Right lung (tissue), 5 donors: ENCODE measurements around the gene GPC5. TPM values are rescaled to one million over a fixed set of nuclear protein-coding genes. Genes with fewer than 3 reads are reported as not detected.

Experiments
- DNase-seq, 2 donors: peaks; one replicate each; pipeline ENCODE4 v3.0.0-alpha.2; 2013
- polyA plus RNA-seq, 5 donors: library from polyadenylated mRNA; unstranded; fragments of 120-200 nt; gene quantifications; one replicate each; pipeline versions ENCODE4 v1.2.1 to v1.2.3, GENCODE V29; 2013; ENCODE audit warnings: inconsistent platforms in 1 of 5, low replicate concordance in 1 of 5; ENCODE audit not compliant: insufficient read length in 5 of 5, insufficient read depth in 1 of 5

GPC5 gene
- polyA plus RNA-seq, 5 donors = 9.2 to 17.3 (median 14.9) TPM

DNA sequence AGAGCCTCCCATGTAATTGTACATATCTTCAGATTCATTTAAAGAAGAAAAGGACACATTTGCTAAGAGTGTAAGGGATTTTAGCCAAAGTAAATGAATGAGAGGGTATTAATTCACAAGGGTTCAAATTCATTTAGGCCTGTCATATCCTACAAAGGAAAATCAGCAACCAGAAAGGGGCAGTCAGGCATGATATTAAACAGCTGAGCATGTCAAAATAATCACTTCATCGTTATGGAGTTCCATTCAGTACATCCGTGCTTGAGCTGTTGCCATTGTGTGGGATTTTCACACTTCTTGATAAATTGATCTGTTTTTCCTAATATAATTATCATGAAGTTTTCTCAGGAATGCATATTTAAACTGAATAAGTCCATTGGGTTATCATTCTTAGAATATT, 567.1 kb downstream of the GPC5 start:
- no peak for DNase-seq

DNA sequence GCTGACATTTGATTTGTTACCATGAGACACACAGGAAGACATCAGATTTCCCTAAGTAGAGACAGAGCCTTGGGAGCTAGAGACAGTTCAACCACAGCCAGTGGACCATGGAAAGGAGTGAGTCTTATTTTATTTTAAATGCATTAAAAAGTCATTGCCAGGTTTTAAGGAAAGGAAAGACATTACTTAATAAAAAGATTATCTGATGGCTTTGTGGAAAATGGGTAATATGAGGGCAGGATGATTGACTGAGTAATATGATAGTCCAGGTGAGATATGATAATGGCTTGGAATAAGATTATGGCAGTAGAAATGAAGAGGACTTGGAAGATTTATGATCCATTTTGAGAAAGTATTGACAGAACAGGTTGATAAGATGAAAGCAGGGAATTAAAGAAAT, 580.1 kb downstream of the GPC5 start:
- DNase-seq = no peak

DNA sequence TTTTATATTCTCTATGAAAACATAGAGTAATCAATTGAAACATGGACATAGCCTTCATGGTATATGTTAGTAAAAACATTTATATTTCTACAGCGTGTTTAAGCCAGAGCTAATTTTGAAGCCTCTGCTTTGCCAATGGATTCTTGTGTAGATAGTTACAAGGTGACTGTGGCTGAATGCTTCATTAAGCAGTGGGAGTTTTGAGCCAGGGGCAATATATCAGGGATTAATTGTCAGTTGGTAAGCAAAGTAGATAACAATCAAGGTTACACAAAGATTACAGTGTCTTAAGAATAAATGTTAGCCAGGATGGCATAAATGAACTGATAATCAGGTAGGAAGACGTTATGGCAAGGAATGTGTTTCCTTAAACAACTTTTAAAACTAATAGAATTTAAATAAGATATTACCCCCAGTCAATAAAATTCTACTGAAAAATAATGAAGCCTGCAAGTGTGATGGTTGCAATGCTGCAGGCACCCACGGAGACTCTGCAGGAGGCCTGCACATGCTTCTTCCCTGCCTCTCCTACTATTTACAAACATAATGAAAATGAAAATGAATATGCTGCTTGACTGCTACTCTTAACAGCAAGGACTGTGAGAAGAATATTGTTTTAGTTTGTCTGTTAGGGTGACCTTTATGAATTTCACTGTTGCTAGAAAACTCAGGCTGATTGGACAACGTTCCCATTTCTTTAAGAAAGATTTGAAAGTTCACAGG, 588.5 kb downstream of the GPC5 start:
- no peak for DNase-seq

DNA sequence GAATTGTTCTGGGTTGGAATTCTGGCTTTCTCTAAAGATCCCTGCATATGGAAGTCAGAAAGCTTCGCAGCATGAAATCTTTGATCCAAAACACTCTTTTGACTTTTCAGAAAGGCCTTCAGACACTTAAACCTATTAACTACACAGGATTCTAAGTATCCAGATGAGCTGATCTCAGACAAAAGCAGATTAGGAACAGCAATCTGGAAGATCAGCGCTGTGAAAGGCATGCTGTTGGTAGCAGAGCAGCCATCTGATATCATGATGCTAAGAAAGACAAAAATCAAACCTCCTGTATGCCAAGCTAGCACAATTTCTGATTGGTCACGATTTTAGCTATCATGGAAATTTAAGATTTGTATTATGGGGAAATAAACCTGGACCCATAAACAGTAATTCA, 589.9 kb downstream of the GPC5 start:
- no peak for DNase-seq

DNA sequence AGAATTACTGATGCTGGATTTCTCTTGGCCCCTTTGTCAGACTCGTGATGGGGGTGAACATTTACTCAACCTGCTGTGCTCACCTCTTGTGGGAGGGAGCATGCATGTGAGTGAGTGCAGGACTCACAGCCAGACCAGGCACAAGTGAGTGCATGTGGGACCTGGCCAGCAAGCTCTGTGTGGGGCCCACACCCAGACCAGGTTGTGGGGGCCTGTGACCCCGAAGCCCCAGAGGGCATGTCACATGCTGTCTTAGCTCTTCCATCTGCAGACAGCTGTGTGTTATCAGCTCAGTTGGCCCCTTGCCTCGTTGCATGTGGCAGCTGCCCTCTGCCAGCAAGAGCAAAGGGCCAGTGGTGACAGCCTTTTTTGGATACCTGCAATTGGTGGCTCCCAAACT, 614.4 kb downstream of the GPC5 start:
- DNase-seq = no peak

DNA sequence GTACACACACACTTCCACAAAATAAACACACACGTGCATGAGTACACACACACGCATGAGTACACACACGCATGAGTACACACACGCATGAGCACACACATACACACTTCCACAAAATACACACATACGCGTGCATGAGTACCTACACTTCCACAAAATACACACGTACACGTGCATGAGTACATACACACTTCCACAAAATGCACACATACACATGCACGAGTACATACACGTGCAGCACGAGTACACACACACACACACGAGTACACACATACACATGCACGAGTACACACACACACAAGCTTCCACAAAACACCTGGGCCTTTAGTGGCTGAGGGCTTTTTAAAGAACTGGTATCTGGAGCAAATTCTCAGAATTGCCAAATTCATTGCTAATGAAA, 619.3 kb downstream of the GPC5 start:
- DNase-seq = no peak

DNA sequence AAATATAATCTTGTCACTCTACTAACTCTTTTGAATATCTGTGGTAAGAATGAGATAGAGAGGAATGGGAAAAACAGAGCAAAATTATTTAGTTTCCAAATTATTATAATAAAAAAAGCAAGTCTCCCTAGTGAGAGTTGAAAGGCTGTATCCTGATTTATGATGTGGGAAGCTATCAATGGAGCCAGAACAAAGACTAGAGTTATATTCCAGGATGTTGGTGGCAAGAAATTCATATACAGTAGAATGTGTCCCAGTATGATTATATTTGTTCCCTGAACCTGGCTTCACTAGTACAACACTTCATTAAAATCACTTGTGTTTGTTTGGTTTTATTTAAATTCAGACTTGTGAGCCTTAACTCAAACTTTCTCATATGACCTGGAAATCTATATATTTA, 630.3 kb downstream of the GPC5 start:
- peak; percentile 56 to 65 for DNase-seq

DNA sequence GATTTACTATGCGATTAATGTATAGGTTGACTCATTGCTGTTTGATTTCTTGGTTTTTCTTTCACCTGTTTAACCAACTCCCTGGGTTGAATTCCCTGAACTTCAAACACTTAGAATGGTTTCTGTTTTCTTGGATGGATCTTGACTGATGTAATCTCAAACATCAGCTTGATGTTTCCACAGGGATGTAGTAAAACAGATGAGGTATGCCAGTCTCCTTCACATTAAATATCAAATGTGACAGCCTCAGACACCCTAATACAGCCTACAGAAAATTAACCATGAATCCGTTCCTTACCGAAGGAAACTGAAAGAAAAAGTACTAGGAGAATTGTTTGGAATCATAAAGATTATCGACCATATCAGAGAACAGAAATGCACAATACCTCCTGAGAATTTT, 631.2 kb downstream of the GPC5 start:
- DNase-seq = no peak

DNA sequence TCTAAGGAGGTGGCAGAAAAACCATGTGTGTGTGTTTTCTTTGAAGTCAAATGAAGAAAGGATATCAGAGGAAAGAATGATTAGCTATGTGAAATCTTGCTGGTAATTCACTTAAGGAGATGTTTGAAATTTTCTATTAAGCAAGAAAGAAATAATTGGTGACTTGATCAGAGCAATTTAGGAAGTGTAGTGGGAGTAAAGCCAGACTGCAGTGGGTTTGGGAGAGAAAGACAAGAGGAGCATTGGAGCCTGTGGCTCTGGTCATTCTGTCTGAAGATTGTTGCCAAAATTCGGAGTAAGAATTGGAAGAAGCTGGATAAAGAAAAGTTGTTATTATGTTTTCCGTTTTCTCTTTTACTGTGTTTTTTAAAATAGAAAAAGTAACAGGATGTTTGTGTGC, 640.5 kb downstream of the GPC5 start:
- peak; percentile 54 to 71 for DNase-seq

DNA sequence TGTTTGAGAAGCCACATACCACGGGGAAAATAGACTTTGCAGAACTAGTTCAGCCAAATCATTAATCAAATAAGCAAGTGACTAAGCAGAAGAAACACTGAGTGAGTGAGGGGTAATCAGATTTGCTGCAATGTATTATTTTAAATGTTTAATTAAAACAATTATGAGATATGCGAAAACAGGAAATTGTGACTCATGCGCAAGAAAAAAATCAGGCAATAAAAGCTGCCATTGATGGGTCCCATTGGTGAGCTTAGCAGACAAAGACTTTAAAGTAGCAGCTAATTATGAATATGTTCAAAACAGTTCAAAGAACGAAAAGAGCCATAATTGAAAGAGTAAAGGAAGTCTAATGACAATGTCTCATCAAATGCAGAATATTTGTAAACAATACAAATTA, 644.1 kb downstream of the GPC5 start:
- no peak for DNase-seq

DNA sequence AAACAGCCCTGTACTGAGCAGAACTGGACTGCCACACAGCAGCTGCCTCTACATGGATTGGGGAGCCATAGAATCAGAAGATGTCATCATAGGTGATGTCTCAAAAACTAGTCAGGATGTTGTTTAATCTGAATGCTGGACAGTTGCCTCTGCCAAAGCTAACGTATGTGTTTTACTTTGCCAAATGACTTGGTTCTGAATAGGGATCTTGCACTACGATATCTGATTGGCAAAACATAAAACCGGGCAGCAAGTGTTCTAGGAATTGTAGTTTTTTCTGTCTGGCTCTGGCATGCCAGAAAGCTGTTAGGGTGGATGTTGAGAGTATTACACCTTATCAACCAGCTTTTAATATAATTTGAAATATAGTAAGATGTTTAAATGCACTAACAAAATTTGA, 645.9 kb downstream of the GPC5 start:
- DNase-seq = no peak

DNA sequence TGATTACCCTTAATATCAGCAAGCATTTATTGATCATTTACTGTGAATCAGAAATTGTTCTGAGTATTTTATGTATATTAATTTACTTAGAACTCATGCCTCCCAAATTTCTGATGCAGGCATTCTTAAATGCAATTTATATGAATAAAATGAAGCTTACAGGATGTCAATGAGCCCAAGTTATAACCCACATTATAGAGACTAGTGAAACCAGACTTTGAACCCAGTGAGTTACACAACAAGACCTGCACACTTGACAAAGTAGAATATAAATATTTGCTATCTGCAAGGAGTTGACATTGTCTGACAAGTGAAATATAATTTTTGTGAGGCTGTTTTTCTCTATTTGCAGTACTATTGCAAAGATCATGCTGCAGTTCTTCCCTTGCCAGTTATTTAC, 656.0 kb downstream of the GPC5 start:
- no peak for DNase-seq

DNA sequence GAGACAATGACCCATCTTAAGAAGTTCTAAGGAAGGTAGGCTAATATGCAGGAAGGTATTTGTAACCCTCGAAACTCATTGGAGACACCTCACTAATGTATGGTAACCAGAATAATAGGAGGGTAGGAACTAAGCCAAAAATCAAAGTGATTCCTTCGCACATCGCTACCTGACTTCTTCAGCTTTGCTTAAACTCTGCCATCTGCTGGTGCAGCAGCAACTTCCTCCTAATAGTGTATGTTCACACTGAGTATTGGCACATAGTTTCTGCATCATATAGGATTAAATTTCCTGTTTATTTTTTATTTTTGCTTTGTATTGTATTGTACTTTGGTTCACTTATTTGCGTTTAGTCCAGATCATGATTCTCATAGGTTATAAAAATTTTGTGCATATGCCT, 676.2 kb downstream of the GPC5 start:
- no peak for DNase-seq

DNA sequence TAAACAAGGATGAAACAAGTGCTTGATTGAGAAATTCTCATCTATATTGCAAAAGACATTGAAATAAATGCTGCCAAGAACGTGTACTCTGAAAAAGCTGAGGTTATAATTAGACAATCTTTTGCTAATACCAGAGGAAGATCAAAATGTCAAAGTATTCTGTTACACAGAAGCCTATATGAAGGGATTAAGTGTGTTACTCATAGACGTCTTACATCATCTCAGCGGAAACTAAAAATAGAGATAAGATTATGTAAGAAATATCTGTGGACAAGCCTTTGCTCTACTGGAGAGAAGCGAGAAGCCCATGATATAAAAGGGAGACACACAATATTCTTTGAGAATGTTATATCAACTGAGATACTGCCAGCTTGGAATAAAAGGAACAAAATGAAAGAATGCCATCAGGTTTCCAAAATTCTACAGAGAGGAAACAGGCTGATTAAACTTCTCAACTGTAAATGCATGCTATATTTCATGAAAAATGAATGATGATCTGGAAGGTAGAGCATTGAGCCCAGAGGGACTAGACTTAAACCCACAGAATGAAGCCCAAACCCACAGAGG, 699.0 kb downstream of the GPC5 start:
- no peak for DNase-seq

DNA sequence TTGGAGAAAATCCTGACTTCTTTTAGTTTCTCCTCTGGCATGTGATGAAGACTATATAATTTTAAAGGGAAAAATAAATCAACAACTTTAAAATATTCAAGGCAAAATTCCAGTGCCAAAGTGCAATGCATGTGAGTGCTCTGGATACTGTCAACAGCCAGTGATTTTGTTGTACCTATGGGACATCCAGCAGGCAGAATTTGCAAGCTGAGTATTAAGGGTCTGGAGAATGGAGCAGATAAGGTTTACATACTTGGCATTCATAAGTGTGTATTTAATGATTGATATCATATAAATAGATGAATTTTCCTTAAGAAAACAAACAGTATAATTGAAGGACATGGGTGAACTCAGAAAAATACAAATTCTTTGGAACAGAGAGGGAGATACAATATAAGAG, 703.4 kb downstream of the GPC5 start:
- no peak for DNase-seq

DNA sequence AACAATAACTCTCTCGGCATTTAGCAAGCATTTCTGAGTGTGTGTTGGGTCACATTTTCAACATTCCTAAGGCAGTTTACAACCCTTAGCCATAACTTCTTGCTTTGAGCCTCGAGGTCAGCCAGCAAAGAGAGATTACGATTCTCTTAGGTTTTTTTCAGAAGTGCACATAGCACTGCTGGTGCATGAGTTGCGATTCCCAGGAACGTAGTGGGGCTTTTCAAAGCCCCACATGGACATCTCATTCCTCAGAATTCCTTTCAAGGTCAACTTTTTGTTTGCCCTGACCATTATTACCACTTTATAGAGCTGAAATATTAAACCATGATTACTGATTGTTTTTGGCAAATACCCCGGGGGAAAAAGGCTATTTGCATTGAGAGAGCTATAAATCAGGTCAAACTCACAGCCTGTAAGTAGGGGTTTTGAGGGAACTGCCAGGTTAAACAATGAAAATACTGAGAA, 705.3 kb downstream of the GPC5 start:
- DNase-seq = peak; percentile 20 to 28

DNA sequence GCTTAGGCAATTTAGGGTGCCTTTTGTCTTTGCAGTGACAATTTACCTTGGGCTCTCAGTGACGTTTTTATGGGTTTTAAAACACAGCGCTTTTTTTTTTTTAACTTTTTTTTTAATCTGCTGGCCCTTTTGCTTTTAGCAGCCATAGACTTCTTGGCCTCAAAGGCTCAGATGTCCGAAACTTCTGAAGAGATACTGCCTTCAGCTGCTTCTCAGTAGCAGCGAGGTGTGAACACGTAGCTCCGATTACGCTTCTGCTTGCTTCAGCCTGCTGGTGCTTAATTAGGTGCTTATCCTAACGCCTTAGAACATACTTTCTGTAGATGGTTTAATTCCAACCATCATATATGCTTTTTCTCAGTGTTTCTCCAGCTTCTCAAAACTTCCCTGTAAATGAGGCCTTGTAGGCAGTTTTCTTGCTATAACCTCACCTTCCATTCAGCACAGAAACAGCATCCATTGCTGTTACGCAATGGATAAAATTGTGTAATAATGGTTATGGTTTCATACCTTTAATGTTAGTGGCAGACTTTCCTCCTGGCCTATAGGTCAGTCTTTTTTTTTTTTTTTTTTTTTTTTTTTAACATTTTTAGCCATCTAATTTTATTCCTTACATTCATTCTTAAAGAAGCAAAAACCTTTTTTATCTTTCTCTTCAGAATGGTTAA, 723.9 kb downstream of the GPC5 start:
- DNase-seq = no peak

DNA sequence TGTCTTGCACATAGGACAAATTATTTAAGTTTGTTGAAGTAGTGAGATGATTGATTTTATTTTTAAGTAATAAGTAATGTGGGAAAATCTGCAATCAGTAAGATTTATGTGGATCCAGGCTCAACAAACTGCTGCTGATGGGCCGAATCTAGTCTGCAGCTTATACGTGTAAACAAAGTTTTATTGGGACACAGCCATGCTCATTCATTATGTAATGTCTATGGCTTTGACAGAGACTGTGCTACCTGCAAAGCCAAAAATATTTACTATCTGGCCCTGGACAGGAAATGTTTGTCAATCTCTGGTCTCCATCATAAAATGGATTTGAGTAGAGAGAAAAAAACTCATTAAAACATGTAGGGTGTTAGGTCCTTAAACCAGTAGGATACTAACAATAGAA, 728.0 kb downstream of the GPC5 start:
- no peak for DNase-seq

DNA sequence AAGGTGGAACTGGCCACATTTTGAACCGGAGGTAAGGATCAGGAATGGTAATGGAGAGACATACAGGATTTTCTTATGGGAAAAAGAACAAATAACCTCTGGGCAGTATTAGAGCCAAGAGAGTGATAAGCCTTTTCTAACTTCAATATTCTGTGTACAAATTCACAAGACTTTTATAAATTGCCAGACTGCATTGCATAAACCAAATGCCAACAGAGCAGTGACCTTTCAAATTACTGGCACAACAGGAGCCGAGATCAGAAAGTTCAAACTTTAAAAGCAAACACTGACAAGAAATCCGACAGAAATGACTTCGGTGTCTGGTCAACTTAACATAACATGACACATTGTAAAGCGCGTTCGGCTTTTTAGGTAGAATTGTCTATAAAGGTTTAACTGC, 737.1 kb downstream of the GPC5 start:
- no peak for DNase-seq

DNA sequence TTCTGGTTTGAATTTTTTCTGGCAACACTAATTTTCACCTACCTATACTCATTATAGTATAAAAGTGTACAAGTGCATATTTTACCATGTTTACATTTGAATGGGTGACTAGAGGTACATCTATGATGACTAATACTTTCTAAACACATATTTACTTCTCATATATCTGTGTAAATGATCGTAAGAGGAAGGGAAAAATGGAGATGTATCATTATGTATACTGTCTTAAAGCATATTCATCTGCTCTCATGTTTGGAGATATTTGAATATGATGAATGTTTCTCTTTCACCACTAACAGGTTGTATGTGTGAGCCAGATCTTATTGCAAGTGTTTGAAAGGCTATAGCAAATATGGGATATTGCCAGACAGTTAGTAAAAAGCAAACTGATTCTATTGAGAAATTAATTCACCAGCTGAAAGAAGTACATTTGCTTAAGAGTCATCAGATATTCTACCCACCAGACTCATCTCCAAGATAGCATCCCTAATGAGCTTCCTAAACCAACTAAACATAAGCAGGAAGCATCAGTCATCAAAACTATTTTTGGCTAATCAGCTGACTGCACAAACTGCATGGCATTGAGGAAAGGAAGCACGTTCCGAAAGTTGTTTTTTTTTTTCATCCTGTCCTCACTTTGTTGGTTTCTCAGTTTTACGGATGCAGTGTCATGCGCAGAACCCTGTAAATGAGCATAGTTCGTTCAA, 738.2 kb downstream of the GPC5 start:
- DNase-seq = no peak

DNA sequence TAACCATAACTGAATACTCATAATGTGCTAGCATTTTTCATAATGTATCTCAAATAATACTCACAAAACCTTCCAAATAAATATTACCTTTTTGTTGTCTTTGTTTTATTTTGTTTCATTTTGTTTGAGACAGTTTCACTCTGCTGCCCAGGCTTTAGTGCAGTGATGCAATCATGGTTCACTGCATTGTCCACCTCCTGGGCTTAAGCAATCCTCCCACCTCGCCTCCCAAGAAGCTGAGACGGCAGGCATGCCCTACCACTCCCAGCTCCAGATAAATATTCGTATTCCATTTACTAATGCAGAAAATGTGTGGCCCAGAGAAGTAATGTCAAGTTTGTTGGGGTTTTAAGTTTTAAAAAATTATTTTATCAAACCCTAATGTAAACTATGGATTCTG, 739.1 kb downstream of the GPC5 start:
- no peak for DNase-seq

DNA sequence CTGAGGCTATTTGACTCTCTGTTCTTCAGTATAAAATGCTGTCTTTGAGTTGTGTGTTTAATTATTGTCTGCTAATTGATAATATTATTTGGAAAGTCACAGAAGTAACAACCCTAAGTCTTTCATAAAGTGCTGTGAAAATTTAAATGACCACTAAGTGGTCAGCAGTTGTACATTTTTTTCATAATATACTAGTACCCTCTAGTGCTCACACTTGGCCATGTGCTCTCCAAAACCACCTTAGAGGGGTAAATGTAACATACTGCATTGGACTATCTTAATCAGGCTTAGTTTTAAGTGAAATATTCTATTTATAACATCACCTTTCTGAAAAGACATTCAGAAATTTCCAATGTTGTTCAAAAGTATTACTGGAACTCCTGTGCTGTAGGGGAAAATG, 745.3 kb downstream of the GPC5 start:
- DNase-seq = no peak

DNA sequence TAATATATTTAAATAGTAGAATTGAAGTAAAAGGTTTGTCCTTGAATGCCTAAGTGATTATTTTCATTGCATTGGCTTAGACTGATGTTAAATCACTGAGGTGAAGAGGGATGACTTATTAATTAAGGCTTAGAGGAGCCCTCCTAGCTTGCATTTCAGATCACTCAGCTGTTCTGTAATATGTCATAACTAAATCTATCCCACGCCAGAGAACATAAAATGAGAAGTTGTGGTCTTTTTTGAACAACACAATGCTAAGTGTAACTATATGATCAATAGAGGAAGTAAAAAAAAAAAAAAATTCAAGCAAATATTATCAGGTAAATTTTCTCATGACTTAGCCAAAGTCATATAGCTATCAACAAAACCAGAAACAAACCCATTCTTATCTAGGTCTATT, 752.2 kb downstream of the GPC5 start:
- DNase-seq = no peak
